AG10803 (cell line): ENCODE data around the gene IZUMO1.

ENCODE experiments used
- DNase-seq: peaks from one replicate; pipeline ENCODE4 v3.0.0; 2010; ENCODE audit warnings: low read depth
- H3K4me3 ChIP-seq: 2 replicates; pipeline ENCODE4 v1.5.1; 2011; ENCODE audit warnings: mild to moderate bottlenecking, low read length, control low read depth
- CTCF ChIP-seq: conservative IDR thresholded peaks from 2 replicates; pipeline ENCODE4 v1.5.1; 2011; ENCODE audit warnings: mild to moderate bottlenecking, low read length, control low read depth, inconsistent platforms

Gene IZUMO1

GRCh38 chr19:48739404-48740163 lies 7.1 kb downstream of the IZUMO1 start:
- no peak overlapping the region for H3K4me3 ChIP-seq
- DNase-seq: no peak
- TF ChIP-seq CTCF: no peak

- no peak for TF ChIP-seq CTCF
- peak overlapping the region; percentile 29 for H3K4me3 ChIP-seq
- peak; percentile 45 for DNase-seq
These were observed 7.9 kb downstream of the IZUMO1 start for GRCh38 chr19:48738557-48739403.

- no peak overlapping the region for H3K4me3 ChIP-seq
- DNase-seq: no peak
- TF ChIP-seq CTCF: no peak
These were observed 9.2 kb downstream of the IZUMO1 start for GRCh38 chr19:48737360-48737998.

- H3K4me3 ChIP-seq: no peak overlapping the region
- no peak for DNase-seq
- no peak for TF ChIP-seq CTCF
These were observed 11.6 kb downstream of the IZUMO1 start for GRCh38 chr19:48735031-48735615.

GRCh38 chr19:48734625-48735024 lies 12.1 kb downstream of the IZUMO1 start:
- no peak for TF ChIP-seq CTCF
- no peak for DNase-seq
- H3K4me3 ChIP-seq: no peak overlapping the region

GRCh38 chr19:48731452-48731851 lies 15.3 kb downstream of the IZUMO1 start:
- DNase-seq: no peak
- no peak overlapping the region for H3K4me3 ChIP-seq
- no peak for TF ChIP-seq CTCF
